GM21390 (cell line): ENCODE results near the gene DST.
"Not testable (repeated sequence)": the region's sequence is repeated elsewhere in the genome, so short reads cannot be mapped to it uniquely, and the experiment has no call there.

ENCODE experiments used
- ATAC-seq: cut with Tn5 transposase; IDR thresholded peaks from one replicate; pipeline ENCODE4 v1.9.1; 2021; ENCODE audit not compliant: unreplicated experiment

The DST gene

GRCh38 chr6:56664029-56664428 lies 21.3 kb upstream of the DST start:
- ATAC-seq: no peak

GRCh38 chr6:56663344-56663743 lies 20.7 kb upstream of the DST start:
- ATAC-seq: no peak

- not testable (repeated sequence) for ATAC-seq
Measured at GRCh38 chr6:56661338-56661737, 18.6 kb upstream of the DST start.

DNA sequence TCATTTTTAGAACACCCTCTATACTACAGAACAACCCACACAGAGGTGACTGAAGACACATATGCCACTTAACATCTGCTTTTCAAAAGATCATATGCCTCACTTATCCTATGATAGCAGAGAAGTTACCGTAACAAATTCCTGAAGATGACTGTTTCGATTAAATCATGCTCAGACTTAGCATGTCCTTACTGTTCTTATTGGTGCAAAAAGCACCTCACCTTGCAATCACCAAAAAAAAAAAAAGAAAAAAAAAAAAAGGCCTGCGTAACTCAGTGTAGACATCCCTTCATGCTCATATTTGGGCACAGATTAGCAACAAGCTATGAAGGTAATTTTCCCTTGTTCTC lies 17.7 kb upstream of the DST start:
- ATAC-seq: peak; percentile 46

DNA sequence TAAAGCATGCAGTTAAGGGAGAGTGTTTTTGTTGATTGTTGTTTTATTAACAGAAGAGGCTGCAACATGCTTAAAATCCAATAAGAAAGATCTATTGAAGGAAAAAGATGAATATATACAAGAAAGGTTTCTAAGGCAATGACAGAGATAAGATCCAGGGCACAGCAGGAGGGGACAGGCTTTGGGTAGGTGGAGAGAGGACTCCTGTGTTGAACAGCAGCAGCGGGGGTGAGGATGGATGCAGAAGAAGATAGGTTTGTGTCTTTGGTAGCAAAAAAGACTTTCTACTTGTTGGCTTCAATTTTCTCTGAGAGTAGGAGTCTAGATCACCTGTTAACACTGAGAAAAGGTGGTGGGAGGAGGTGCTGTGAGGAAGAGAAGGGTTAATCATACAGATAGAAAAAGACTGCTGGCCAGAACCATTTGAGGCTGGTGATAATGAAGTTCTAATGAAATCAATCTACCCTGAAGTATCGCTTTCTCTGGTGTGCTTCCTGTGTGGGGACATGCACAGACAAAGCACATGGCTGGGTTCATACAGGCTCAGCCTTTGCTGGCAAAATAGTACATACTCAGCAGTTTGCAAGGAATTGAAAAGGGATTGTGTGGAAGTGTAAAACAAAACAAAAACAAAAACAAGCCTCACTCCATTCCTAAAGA lies 17.2 kb upstream of the DST start:
- peak; percentile 88 for ATAC-seq

DNA sequence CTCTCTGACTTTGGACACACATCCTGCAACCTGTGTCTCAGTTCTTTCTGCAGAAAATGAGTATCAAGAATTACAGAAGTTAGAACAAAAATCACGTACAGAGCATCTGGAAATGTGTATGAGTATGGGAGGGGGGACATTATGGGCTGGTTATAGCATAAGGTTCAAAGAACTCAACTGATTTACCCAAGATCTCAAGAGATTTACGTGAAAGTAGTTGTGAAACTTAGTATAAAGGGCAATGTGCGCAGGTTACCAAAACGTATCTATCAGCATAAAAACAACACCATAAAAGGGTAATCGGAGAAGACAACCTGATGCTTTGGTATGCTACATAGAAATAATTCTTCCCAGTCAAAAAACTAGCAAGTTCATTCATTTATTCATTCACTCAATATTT lies 15.6 kb upstream of the DST start:
- ATAC-seq: no peak

- no peak for ATAC-seq
Measured at GRCh38 chr6:56657354-56657753, 14.7 kb upstream of the DST start.

- ATAC-seq: no peak
Measured at GRCh38 chr6:56656466-56656865, 13.8 kb upstream of the DST start.

DNA sequence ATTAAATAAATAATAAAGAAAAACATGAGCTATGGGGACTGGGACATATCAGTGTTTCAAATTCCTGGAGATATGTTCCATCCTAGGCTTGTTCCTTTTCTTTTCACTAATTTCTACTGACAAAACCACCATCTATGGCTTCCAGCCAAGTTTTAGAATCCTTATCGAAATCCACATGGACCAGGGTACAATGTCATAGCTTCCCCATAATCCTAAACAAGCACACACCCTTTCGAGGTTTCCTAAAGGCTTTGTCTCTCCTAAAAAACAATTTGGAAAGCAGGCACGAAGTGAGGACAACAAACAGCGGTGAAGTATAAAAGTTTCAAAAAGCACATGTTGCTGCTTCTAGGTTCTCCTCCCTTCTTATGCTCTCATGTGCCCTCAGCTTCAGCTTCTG lies 13.3 kb upstream of the DST start:
- no peak for ATAC-seq

DNA sequence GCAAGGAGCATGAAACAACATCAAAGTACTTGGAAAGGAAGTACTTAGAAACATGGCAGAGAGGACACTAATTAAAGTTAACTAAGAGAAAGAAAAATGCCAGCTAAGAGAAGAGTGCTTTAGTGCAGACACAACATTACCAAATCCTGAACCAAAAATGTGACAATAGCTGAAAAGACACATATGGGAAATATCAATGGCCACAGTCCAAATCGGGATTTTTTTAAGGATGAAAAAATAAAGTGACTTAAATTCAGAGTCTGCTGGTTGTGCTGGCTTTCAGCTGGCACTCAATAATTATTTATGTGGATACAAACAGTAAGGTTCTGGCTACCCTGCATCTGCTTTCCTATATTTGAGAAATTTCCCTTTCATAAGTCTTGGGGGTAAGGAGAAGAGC lies 12.6 kb upstream of the DST start:
- ATAC-seq: no peak

DNA sequence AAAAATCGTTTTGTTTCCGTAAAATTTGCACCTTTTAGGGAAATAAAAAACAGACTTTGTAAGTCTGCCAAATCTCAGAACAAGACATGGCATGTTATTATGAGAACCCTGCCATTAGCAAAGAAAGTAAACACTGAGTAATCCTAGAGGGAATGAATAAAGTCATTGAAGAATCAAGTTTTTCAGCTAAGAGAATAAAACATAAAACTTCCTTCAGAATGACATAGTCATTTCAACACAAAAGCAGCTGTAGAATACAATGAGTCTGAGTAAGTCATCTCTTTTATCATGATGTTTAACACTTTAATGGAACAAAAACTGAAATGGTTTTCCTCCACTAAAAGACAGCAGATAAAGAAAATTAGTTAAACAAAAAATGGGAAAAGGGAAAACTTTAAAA lies 10.3 kb upstream of the DST start:
- ATAC-seq: no peak

DNA sequence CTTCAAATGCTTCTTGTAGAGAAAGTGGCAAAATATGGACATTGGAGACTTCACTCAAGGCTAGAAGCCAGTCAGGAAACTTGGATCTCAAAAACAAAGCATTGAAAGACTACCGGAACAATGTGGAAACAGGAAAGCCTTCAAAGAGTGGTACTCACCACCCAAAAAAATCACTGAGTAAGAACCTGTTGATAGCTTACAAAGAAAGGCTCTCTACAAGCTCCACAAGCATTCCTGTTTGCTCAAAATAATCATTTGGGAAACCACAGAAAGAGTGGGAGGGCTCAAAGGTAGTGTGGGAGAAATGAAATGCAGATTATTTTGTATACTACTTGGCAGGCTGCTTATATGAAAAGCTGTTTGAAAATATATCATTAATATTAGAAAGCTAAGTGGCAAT lies 9.5 kb upstream of the DST start:
- no peak for ATAC-seq

DNA sequence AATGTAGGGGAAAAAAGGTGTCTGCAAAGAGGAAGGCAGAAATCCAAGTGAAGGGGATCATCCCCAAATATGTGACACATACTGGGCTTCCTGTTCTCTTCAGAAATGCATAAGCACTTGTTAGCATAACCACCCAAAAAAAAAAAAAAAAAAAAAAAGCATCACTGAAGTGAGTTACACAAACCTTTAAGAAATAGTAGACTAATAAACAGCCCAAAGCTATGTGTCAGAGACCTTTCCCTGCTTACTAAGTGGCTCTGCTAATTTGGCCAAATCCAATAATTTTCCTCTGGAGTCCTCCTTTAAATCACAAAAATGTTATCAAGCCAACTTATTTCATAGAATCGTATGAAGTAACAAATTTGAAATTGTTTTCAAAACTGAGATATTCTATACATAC lies 7.5 kb upstream of the DST start:
- no peak for ATAC-seq

DNA sequence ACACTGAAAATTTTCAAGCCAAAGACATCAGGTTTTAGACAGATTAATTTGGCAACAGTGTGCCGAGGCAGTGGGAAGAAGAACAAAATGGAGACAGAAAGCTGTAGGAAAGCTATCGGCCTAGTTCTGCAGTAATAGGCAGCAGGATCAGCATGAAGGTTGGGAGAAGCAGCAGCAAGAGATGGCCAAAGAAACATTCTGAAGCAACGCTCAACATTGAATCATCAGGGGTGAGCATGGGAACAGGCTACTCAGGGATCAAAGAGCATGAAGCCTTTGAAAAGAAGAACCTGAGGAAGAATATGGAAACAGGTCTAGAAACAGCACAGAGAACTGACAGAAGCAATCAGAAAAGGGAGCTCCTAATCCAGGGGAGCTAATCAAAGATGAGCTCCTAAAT lies 7.1 kb upstream of the DST start:
- no peak for ATAC-seq

DNA sequence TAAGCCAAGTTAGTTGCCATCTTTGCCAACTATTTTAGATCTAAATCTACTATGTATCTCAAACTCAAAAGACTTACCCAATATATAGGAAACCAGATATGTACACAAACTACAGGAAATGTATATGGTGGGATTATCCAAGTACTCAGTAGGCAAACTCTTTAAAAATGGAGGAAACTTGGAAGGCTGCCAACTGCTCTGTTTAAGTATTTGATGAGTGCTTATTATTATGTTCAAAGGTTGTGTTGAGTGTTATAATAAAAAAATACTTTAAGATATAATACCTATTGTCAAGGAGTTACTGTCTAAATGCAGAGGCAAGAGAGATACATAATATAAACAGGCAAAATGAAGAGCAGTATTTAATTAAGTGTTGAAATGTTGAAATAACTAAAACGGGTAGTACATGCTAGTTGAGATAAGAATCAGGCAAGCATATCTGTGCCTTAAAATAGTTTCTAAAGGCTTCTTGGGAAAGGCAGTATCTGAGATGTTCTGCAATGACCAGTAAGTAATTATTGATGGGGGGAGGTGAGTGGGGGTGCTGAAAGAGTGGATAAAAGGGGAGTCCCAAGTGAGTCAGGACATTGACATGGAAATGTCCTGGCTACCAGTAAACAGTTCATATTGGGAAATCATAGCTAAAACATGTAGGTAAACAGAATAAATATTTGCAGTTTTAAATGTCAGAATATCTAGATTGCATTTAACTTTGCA lies 6.5 kb upstream of the DST start:
- no peak for ATAC-seq

- no peak for ATAC-seq
Measured at GRCh38 chr6:56647172-56647762, 4.6 kb upstream of the DST start.

- ATAC-seq: no peak
Measured at GRCh38 chr6:56644366-56644765, 1.7 kb upstream of the DST start.

DNA sequence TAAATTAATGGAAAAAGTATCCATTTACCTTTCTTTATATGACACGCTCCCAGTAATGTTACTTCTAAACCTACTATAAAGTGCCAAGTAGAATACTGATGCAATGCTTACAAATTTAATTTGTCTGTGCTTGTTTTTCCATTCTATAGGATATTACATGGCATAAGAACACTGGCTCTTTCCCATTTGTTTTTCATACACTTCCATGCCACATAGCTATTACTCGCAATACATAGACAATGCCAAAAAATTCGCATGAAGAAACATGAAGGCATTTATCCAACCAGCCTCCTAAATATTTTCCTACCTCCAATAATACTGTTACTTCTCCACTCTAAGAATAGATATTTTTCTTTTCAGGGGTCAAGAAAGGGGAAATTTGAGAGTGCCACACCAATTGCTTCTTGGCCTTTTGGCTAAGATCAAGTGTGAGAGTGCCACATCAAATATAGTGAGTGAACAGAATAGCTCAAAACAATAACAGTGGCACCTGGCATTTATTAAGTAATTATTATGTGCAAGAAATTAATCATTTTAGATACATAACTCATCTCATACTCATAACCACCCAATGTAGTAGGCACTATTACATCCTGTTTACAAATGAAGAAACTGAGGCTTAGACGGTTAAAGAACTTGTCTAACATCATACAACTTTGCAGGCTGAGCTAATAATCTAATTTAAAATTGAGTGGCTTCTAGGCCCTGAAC lies 845 bp upstream of the DST start:
- ATAC-seq: no peak

GRCh38 chr6:56640374-56640773 lies 2.3 kb downstream of the DST start:
- no peak for ATAC-seq

DNA sequence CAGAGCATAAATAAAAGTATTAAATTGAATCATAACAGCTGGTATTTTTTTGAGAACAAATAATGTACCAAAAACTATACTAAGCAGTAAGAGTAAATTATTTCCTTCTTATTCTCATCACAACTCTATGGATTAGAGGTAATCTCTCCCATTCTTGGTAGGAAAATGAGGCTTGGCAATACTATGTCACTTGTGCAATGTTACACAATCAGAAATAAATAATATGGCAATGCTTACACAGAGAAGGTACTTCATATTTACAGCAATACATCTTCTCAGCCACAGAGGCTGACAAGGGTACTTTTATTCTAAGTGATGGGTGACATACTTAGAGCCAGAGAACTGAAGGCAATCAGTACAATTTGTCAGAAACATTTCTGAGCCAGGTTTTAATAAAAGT lies 3.9 kb downstream of the DST start:
- no peak for ATAC-seq

- ATAC-seq: no peak
Measured at GRCh38 chr6:56637640-56638039, 5.0 kb downstream of the DST start.

GRCh38 chr6:56628105-56628504 lies 14.6 kb downstream of the DST start:
- no peak for ATAC-seq
